Measurements from ENCODE around the gene NR6A1.

DNA sequence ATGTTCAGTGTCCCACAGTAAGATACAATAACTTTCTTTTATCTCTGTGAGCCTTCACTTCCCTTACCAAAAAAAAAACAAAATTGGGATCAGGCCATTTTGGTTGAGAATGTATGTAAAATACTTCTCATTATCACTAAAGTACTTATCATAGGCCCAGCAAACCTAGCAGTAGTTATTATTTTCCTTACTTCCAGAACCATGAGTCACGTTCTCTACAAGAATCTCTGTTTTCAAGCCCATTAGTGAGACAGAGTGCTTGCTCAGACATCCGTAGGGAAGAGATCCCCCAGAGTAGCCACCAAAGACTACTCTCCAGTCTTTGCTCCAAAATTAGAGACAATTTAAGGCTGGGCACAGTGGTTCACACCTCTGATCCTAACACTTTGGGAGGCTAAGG lies 160.0 kb downstream of the NR6A1 start:
- TF ChIP-seq, protein P1, sequence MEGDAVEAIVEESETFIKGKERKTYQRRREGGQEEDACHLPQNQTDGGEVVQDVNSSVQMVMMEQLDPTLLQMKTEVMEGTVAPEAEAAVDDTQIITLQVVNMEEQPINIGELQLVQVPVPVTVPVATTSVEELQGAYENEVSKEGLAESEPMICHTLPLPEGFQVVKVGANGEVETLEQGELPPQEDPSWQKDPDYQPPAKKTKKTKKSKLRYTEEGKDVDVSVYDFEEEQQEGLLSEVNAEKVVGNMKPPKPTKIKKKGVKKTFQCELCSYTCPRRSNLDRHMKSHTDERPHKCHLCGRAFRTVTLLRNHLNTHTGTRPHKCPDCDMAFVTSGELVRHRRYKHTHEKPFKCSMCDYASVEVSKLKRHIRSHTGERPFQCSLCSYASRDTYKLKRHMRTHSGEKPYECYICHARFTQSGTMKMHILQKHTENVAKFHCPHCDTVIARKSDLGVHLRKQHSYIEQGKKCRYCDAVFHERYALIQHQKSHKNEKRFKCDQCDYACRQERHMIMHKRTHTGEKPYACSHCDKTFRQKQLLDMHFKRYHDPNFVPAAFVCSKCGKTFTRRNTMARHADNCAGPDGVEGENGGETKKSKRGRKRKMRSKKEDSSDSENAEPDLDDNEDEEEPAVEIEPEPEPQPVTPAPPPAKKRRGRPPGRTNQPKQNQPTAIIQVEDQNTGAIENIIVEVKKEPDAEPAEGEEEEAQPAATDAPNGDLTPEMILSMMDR (IDR thresholded peaks at IDR 0.05; ENCODE audit: insufficient read depth, low read length): no peak
- TF ChIP-seq, protein P2, sequence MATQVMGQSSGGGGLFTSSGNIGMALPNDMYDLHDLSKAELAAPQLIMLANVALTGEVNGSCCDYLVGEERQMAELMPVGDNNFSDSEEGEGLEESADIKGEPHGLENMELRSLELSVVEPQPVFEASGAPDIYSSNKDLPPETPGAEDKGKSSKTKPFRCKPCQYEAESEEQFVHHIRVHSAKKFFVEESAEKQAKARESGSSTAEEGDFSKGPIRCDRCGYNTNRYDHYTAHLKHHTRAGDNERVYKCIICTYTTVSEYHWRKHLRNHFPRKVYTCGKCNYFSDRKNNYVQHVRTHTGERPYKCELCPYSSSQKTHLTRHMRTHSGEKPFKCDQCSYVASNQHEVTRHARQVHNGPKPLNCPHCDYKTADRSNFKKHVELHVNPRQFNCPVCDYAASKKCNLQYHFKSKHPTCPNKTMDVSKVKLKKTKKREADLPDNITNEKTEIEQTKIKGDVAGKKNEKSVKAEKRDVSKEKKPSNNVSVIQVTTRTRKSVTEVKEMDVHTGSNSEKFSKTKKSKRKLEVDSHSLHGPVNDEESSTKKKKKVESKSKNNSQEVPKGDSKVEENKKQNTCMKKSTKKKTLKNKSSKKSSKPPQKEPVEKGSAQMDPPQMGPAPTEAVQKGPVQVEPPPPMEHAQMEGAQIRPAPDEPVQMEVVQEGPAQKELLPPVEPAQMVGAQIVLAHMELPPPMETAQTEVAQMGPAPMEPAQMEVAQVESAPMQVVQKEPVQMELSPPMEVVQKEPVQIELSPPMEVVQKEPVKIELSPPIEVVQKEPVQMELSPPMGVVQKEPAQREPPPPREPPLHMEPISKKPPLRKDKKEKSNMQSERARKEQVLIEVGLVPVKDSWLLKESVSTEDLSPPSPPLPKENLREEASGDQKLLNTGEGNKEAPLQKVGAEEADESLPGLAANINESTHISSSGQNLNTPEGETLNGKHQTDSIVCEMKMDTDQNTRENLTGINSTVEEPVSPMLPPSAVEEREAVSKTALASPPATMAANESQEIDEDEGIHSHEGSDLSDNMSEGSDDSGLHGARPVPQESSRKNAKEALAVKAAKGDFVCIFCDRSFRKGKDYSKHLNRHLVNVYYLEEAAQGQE (IDR thresholded peaks at IDR 0.05; ENCODE audit: insufficient replicate concordance, low read depth): no peak
- TF ChIP-seq GABPA (IDR thresholded peaks at IDR 0.05; ENCODE audit: low read depth): no peak
- no peak for TF ChIP-seq POLR2AphosphoS5 (IDR thresholded peaks at IDR 0.05; ENCODE audit: low read depth)

All from HL-60 (cell line).